GM12872 (cell line): ENCODE data around the gene NHERF1.

ENCODE experiments used
- CTCF ChIP-seq: IDR thresholded peaks from 3 replicates; pipeline ENCODE4 v1.5.1; 2011; ENCODE audit warnings: low read depth, mild to moderate bottlenecking, low read length, moderate library complexity; ENCODE audit not compliant: insufficient read depth

Gene NHERF1

GRCh38 chr17:74712756-74713155 lies 35.7 kb upstream of the NHERF1 start, which contains the start of gene CD300LF:
CD300LF (minus strand) TSS chr17:74712923; CDS start chr17:74712866, 57 bp downstream.
- TF ChIP-seq CTCF: no peak

DNA sequence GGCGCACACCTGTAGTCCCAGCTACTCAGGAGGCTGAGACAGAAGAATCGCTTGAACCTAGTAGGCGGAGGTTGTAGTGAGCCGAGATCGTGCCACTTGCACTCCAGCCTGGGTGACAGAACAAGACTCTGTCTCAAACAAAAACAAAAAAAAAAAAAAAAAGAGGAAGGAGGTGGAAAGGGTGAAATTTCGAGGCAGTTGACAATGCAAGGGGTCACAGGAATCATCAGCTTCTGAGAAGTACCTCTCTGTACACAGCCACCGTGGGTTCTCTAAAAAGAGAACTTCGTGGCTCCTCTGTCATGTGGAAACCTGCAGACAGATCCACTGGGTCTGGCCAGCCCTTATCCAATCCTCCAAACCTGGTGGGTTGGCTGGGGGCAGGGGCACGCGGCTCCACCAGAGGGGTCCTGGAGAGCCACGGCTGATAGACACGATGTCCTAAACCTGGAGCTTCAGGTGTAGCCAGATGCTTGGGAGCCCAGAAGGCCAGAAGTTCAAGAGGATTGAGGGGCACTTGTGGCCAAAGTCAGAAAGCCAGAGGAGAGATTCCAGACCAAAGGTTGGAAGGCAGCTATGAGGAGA lies 35.2 kb upstream of the NHERF1 start:
- TF ChIP-seq CTCF: no peak

GRCh38 chr17:74715144-74715543 lies 33.3 kb upstream of the NHERF1 start:
- no peak for TF ChIP-seq CTCF

DNA sequence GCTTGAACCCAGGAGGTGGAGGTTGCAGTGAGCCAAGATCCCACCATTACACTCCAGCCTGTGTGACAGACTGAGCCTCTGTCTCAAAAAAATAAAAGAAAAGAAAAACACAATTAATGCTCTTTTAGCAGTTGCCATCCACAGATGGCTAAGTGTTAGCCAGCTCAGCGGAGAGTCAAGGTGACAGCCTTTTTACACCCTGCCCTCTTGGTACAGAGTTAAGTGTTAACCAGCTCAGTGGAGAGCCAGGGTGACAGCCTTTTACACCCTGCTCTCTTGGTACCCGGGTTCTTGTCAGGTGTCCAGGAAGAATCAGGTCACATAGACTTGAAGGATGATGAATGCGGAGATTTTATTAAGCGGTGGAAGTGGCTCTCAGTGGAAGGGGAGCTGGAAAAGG lies 27.9 kb upstream of the NHERF1 start:
- TF ChIP-seq CTCF: no peak

- no peak for TF ChIP-seq CTCF
Observed at GRCh38 chr17:74722782-74723181, 25.6 kb upstream of the NHERF1 start.

DNA sequence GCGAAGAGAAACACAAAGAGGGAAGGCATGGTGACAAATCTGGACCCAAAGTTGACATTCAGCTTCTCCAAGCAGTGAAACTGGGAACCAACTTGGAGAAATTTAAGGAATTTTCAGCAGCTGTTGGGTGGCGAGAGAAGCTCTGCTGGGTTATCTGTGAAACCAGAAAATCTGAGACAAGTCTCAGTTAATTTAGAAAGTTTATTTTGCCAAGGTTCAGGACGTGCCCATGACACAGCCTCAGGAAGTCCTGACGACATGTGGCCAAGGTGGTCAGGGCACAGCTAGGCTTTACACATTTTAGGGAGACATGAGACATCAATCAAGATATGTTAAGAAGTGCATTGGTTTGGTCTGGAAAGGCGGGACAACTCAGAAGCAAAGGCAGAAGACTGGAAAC lies 24.5 kb upstream of the NHERF1 start:
- TF ChIP-seq CTCF: no peak

DNA sequence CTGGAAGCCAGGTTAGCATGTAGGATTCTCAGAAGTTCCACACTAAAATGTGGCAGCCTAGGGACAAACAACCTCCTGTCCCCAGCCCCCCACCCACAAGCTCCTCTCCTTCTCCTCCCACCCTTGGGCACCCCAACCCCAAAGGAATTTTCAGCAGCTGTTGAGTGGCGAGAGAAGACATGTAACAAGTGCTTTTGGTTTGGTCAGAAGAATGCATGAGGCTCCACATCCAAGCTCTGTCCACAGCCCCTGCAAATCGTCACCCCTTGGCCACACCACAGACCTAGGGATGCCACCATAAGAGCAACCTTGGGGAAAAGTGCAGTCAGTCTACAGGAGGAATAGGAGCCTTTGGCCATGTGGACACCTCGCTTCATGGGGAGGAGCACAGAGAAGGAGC lies 23.3 kb upstream of the NHERF1 start:
- no peak for TF ChIP-seq CTCF
